Iris pigment epithelial cell (primary cell): ENCODE measurements around the gene SEPTIN8.
A peak's percentile ranks its signal among the peaks of the same experiment; 100 is the strongest.

Experiments used
- DNase-seq: peaks from one replicate; pipeline ENCODE4 v3.0.0-alpha.2; 2011; ENCODE audit warnings: low read depth

The SEPTIN8 gene

GRCh38 chr5:132780577-132780976 lies 3.5 kb upstream of the SEPTIN8 start:
- no peak for DNase-seq

- DNase-seq = no peak
These were observed 2.9 kb upstream of the SEPTIN8 start for GRCh38 chr5:132779961-132780360.

GRCh38 chr5:132778856-132779255 lies 1.8 kb upstream of the SEPTIN8 start:
- DNase-seq = no peak

GRCh38 chr5:132778129-132778528 lies 1.1 kb upstream of the SEPTIN8 start:
- no peak for DNase-seq

- no peak for DNase-seq
These were observed 166 bp downstream of the SEPTIN8 start for GRCh38 chr5:132776938-132777208.

GRCh38 chr5:132776131-132776937 lies 705 bp downstream of the SEPTIN8 start:
- DNase-seq = peak; percentile 21

GRCh38 chr5:132775476-132775961 lies 1.5 kb downstream of the SEPTIN8 start:
- peak; percentile 16 for DNase-seq

GRCh38 chr5:132774896-132775295 lies 2.1 kb downstream of the SEPTIN8 start:
- no peak for DNase-seq

GRCh38 chr5:132774406-132774805 lies 2.6 kb downstream of the SEPTIN8 start:
- no peak for DNase-seq

GRCh38 chr5:132773601-132774355 lies 3.3 kb downstream of the SEPTIN8 start:
- no peak for DNase-seq

- no peak for DNase-seq
These were observed 3.9 kb downstream of the SEPTIN8 start for GRCh38 chr5:132773114-132773513.

- no peak for DNase-seq
These were observed 4.6 kb downstream of the SEPTIN8 start for GRCh38 chr5:132772291-132773070.

- DNase-seq = peak; percentile 54
These were observed 5.5 kb downstream of the SEPTIN8 start for GRCh38 chr5:132771503-132771998.

GRCh38 chr5:132770476-132771159 lies 6.4 kb downstream of the SEPTIN8 start:
- no peak for DNase-seq

- DNase-seq = no peak
These were observed 8.6 kb downstream of the SEPTIN8 start for GRCh38 chr5:132768485-132768868.

GRCh38 chr5:132767150-132767549 lies 9.9 kb downstream of the SEPTIN8 start:
- DNase-seq = no peak

GRCh38 chr5:132766806-132767055 lies 10.3 kb downstream of the SEPTIN8 start:
- DNase-seq = no peak

- DNase-seq = no peak
These were observed 10.8 kb downstream of the SEPTIN8 start for GRCh38 chr5:132766020-132766805.

- no peak for DNase-seq
These were observed 11.6 kb downstream of the SEPTIN8 start for GRCh38 chr5:132765311-132766019.

GRCh38 chr5:132764671-132765238 lies 12.3 kb downstream of the SEPTIN8 start:
- no peak for DNase-seq
